ENCODE data around the gene WAPL.
A peak's percentile ranks its signal among the peaks of the same experiment; 100 is the strongest.

The WAPL gene

GRCh38 chr10:86409183-86409582 lies 112.4 kb downstream of the WAPL start:
- no peaks in the 10 kb centered on the region for H3K9me2 ChIP-seq (replicated peaks; ENCODE audit: control insufficient read depth, low read length)
- no peaks in the 10 kb centered on the region for H4K20me1 ChIP-seq (ENCODE audit: control insufficient read depth, insufficient read depth, low read depth, low read length)
- H3K79me2 ChIP-seq (ENCODE audit: control insufficient read depth, low read length) = no peaks in the 10 kb centered on the region
- peaks cover 62% of the 10 kb centered on the region for H3K4me1 ChIP-seq (ENCODE audit: control insufficient read depth, low read length)
- no peaks in the 10 kb centered on the region for H3K27me3 ChIP-seq (ENCODE audit: control insufficient read depth, low read length)
- no peak for TF ChIP-seq EZH2phosphoT487 (IDR thresholded peaks at IDR 0.05; ENCODE audit: borderline replicate concordance, low read length)
- no peak for TF ChIP-seq CTCF (IDR thresholded peaks at IDR 0.05; ENCODE audit: low read depth, low read length, poor library complexity, severe bottlenecking)
- H3K4me2 ChIP-seq (ENCODE audit: low read length) = no peak overlapping the region
- peaks cover 7% of the 10 kb centered on the region for H3K36me3 ChIP-seq (ENCODE audit: control insufficient read depth, low read length)
- H3K27ac ChIP-seq (ENCODE audit: low read depth, low read length) = no peak overlapping the region
- H3F3A ChIP-seq (ENCODE audit: control insufficient read depth, insufficient read depth) = peaks cover 61% of the 10 kb centered on the region
- H3K9me3 ChIP-seq (ENCODE audit: control insufficient read depth, insufficient read depth, low read length) = peaks cover 4% of the 10 kb centered on the region
- H3K4me3 ChIP-seq (ENCODE audit: low read length) = no peak overlapping the region

- TF ChIP-seq EZH2phosphoT487 (IDR thresholded peaks at IDR 0.05; ENCODE audit: borderline replicate concordance, low read length) = no peak
- no peak for TF ChIP-seq CTCF (IDR thresholded peaks at IDR 0.05; ENCODE audit: low read depth, low read length, poor library complexity, severe bottlenecking)
- H3F3A ChIP-seq (ENCODE audit: control insufficient read depth, insufficient read depth) = peaks cover 38% of the 10 kb centered on the region
Observed at GRCh38 chr10:86403183-86403797, 118.3 kb downstream of the WAPL start.

GRCh38 chr10:86402283-86402941 lies 119.2 kb downstream of the WAPL start:
- Histone ChIP-seq H4K20me1 (ENCODE audit: control insufficient read depth, insufficient read depth, low read depth, low read length) (no peaks in the 10 kb centered on the region), H3K4me1 (ENCODE audit: control insufficient read depth, low read length) (peaks cover 60% of the 10 kb centered on the region), H3K36me3 (ENCODE audit: control insufficient read depth, low read length) (no peaks in the 10 kb centered on the region), H3F3A (ENCODE audit: control insufficient read depth, insufficient read depth) (peaks cover 33% of the 10 kb centered on the region), H3K4me3 (ENCODE audit: low read length) (peak overlapping the region; percentile 91), H3K27ac (ENCODE audit: low read depth, low read length) (no peak overlapping the region), H3K79me2 (ENCODE audit: control insufficient read depth, low read length) (peaks cover 15% of the 10 kb centered on the region), H3K9me3 (ENCODE audit: control insufficient read depth, insufficient read depth, low read length) (no peaks in the 10 kb centered on the region), H3K9me2 (replicated peaks; ENCODE audit: control insufficient read depth, low read length) (no peaks in the 10 kb centered on the region), H3K4me2 (ENCODE audit: low read length) (peak overlapping the region; percentile 92), H3K27me3 (ENCODE audit: control insufficient read depth, low read length) (no peaks in the 10 kb centered on the region)
- no peak for TF ChIP-seq CTCF (IDR thresholded peaks at IDR 0.05; ENCODE audit: low read depth, low read length, poor library complexity, severe bottlenecking)
- TF ChIP-seq EZH2phosphoT487 (IDR thresholded peaks at IDR 0.05; ENCODE audit: borderline replicate concordance, low read length) = no peak

More at GRCh38 chr10:86403183-86403797, 118.3 kb downstream of the WAPL start:
- no peak overlapping the region for H3K4me3 ChIP-seq (ENCODE audit: low read length)
- no peaks in the 10 kb centered on the region for H3K36me3 ChIP-seq (ENCODE audit: control insufficient read depth, low read length)
- peaks cover 15% of the 10 kb centered on the region for H3K79me2 ChIP-seq (ENCODE audit: control insufficient read depth, low read length)
- no peak overlapping the region for H3K4me2 ChIP-seq (ENCODE audit: low read length)
- no peaks in the 10 kb centered on the region for H3K9me3 ChIP-seq (ENCODE audit: control insufficient read depth, insufficient read depth, low read length)
- H3K27me3 ChIP-seq (ENCODE audit: control insufficient read depth, low read length) = no peaks in the 10 kb centered on the region
- H3K27ac ChIP-seq (ENCODE audit: low read depth, low read length) = no peak overlapping the region
- H4K20me1 ChIP-seq (ENCODE audit: control insufficient read depth, insufficient read depth, low read depth, low read length) = no peaks in the 10 kb centered on the region
- no peaks in the 10 kb centered on the region for H3K9me2 ChIP-seq (replicated peaks; ENCODE audit: control insufficient read depth, low read length)
- peaks cover 52% of the 10 kb centered on the region for H3K4me1 ChIP-seq (ENCODE audit: control insufficient read depth, low read length)

All from DOHH2 (cell line).